Ramos (cell line): ENCODE measurements around the gene GPR176.

Experiments
- in situ Hi-C: fragments of 300-500 bp; cut with MboI; formaldehyde crosslinking; loops from one replicate; pipeline ENCODE4 v1.14.3; 2022; ENCODE audit warnings: low sequenced_read_pairs; ENCODE audit not compliant: unreplicated experiment

Gene GPR176

DNA sequence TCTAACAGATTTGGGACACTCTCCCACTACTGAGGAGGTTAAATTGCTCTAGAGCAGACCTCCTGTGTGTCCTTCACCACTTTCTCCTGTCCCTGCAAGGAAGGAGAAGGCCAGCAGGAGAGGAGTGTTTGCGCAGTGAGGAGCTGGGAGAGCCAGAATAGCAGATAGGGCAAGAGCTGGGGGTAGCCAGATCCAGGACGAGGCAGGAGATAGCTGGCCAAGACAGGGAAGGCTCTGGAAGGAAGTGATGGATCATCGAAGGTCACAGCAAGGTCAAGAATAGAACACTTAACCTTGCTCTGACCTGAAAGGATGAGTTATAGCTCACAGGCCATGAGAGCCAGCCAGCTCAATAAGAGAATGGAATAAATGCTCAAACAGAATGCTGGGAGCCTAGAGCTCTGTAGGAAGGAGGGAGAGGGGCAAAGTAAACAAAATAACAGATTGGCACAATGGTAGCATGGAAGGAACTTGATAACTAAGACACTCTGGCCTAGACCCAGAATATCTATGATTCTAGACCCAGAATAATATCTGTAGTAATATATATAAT is 99.9 kb downstream of the GPR176 start:
- in situ Hi-C loops: loop anchor here (25.0 kb wide), 1 partner anchor 192 kb away; no protein-coding TSS in a partner anchor

DNA sequence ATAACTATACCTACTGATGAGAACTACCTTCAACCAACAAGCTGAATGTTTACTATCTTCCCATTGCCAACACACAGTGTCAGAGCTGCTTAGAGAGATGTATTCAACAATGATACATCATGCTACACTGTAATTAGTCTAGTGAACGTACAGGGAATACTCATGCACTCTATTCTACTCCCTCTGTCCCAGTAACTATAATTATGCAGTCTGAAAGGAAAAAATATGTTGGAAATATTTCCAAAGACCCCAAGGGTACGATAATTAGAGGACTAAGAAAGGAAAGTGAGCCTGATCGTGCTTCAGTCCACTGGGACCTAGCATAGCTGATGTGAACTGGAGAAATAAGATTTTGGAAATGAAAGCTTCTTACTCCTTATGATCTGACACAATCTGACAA is 100.5 kb downstream of the GPR176 start:
- in situ Hi-C loops: loop anchor here (25.0 kb wide), 1 partner anchor 193 kb away; no protein-coding TSS in a partner anchor

DNA sequence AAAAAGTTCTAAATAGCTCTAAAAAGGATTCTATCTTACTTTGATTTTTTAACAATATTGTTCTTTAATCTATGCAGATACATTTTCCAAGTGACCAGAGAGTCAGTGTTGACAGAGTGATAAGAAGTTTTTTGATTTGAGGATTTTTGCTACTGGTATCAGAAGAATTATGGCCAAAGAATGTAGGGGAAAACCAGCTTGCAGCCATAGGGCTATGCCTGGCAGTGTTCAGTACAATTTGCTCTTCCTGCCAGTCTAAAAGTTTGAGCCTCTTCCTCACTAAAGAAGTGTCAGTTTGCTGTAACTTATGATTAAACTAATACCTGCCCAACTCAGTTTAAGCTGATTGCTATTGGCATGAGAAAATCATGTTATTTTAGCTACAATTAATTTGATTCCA is 102.2 kb downstream of the GPR176 start:
- in situ Hi-C loops: loop anchor here (25.0 kb wide), 1 partner anchor 194 kb away; no protein-coding TSS in a partner anchor

DNA sequence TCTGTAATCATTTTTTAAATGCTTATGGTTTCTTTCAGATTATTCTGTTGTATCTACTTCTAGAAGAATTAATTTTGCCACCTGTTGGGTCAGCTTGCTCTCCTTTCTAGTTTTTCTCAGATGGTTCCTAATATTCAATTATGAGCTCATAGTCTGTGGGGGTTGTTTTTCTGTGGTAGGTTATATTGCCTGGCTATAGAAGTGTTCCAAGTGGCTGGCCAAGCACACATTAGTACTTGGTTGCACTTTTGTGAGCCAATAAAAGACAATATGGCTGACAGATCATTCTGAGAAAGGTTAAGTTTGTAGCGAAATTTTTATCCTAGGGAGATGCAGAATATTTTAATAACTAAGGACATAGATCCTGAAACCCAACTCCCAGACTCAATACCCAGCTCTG is 105.6 kb downstream of the GPR176 start:
- in situ Hi-C loops: loop anchor here (25.0 kb wide), 1 partner anchor 198 kb away; no protein-coding TSS in a partner anchor

DNA sequence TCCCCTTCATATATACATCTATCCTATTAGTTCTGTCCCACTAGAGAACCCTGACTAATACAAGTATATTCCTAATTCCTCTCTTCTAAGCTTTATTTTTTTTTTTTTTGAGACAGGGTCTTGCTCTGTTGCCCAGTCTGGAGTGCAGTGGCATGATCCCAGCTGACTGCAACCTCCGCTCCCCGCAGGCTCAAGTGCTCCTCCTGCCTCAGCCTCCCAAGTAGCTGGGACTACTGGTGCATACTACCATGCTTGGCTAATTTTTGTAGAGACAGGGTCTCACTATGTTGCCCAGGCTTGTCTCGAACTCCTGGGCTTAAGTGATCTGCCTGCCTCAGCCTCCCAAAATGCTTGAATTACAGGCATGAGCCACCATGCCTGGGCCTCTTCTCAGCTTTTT is 107.4 kb downstream of the GPR176 start:
- in situ Hi-C loops: loop anchor here (25.0 kb wide), 1 partner anchor 200 kb away; no protein-coding TSS in a partner anchor

DNA sequence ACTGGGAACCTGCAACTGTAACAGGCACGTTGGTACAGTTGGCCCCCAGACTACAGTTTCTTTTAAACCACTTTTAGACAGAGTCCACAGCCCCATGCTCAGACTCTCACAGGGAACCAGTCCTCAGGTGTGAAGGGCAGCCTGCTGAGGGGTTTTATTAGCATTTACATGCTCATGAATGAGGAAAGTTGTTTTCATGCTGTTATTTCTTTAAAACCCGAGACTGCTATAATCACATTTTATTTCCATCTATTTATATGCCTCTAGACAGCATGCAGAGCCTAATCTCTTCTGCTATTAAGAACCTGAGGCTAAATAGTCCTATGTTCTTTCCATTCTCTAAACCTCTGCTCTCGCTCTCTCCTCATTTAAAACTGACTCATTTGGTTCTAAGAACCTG is 111.2 kb downstream of the GPR176 start:
- in situ Hi-C loops: loop anchor here (25.0 kb wide), 1 partner anchor 203 kb away; no protein-coding TSS in a partner anchor

DNA sequence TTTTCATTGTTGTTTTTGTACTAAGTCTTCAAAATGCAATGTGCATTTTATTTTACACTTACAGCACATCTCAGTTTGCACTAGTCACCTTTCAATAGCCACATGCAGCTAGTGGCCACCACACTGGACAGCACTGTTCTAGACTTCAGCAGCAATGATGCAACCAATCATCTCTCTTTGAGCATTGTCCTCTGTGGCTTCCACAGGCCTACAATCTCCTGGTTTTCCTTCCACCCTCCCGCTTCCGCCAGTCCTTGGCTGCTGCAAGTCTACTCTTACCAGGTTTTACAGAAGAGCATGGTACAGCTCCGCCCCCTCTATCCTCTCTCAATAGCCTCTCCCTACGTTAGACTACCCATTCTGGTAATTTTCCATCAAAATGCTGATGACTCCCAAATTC is 112.3 kb downstream of the GPR176 start:
- in situ Hi-C loops: loop anchor here (25.0 kb wide), 1 partner anchor 205 kb away; no protein-coding TSS in a partner anchor

DNA sequence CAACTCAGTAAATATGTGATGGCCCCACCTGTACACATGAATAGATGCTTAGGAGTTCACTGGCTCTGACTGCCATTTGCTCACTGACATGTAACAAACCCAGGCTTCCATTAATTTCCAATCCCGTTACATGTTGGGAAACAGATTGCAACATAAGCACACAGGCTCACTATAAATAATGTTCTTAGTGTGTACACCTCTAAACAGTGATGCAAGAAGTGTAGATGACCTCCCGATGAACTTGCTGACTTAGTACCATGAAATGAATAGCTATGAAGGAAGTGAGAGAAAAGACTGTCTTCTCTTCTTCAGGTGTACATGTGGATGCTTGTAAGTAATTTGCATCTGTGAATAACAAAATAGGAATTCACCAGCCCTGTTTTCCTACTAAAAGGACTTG is 116.0 kb downstream of the GPR176 start:
- in situ Hi-C loops: loop anchor here (25.0 kb wide), 1 partner anchor 208 kb away; no protein-coding TSS in a partner anchor

DNA sequence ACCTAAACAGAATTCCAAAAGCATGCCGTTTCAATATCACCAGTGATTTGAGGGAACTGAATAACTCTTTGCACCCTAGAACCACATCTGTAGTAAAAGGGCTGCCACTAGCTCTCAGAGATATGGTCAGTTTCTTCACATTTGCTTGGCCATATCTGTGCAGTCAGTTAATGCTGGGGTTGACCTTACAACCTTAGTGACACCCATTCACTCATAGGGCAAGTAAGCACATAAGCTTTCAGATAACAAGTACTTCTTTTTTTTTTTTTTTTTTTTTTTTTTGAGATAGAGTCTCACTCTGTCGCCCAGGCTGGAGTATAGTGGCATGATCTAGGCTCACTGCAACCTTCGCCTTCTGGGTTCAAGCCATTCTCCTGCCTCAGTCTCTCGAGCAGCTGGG is 117.0 kb downstream of the GPR176 start:
- in situ Hi-C loops: loop anchor here (25.0 kb wide), 1 partner anchor 209 kb away; no protein-coding TSS in a partner anchor

DNA sequence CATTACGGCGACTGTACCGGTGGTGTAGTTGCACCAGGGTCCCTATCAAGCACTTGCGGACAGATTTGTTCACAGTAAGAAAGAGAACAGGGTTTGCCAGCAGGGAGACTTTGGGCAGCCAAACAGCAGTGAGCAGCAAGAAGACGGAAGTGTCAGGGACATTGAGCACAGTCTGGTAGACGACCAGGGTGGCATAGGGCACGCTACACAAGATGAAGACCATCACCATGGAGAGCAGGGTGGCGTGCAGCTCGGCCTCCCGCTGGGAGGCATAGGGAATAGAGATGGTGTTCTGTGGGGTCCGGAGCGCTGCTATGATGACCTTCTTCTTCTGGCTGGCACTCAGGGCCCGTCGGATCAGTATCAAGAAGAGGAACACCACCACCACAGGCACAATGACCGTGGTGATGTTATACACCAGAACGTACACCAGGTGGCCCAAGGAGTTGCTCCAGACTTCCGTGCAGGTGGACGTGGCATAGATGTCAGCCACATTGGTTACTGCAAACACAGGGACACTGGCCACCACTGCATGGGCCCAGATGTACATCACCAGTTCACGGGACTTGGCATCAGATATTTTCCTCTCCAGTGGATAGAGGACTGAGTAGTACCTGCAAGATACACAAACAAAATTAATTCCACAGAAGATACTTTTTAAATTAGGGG is 118.3 kb downstream of the GPR176 start:
- in situ Hi-C loops: loop anchor here (25.0 kb wide), 1 partner anchor 211 kb away; no protein-coding TSS in a partner anchor

DNA sequence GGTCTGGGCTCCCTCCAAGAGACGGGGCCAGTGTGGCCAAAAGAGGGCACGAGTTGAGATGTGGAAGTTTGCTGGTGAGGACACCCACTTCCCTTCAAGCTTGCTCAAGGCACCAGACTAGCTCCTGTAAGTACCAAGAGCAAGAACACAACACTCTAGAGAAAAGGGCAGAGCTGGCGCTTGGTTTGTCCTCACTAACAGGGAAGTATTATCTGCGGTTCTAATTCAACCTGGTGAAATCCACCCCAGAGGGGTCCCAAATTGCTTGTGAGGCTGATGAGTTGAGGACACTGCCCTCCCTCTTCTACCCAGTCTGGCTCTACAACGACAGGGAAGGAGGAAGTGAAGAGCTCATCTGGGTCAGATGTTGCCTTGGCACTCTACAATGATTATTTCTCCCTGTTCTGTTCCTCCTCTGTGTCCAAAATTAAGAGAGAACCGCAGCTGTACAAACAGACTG is 120.5 kb downstream of the GPR176 start:
- in situ Hi-C loops: loop anchor here (25.0 kb wide), 1 partner anchor 213 kb away; no protein-coding TSS in a partner anchor

DNA sequence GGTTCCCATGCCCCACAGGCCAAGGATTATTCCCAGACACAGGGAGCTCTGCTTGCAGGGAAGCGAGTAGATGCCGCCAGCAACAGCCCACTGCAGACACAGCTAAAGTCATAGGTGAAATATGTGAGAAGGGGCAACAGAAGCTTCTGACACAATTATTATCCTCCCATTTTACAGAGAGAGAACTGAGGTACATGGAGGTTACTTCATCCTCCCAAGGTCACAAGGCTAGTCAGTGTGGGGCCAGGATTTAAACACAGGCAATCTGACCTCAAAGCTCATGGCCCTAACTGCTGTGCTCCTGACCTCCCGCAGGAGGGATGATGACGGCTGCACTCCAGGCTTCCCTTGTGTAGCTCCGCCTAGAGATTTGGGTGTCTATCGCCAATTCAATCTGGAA is 121.7 kb downstream of the GPR176 start:
- in situ Hi-C loops: no loop called here

DNA sequence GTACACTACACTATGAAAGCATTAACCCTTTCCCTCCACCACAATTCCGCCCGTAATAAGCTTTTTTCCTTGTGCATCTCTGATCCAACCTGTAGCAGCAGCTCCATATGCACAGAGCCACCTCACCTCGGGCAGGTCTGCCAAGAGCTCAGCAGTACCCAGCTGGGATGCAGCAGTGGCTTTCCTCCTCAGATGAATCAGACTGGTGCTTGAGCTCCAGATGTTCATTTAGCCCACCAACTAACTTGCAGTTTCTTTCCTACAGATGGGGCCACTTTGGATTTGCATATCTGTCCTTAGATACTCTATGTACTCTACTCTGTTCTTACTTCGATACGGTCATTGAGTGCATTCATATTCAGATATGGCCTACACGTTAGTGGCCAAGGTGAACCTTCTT is 122.7 kb downstream of the GPR176 start:
- in situ Hi-C loops: no loop called here

DNA sequence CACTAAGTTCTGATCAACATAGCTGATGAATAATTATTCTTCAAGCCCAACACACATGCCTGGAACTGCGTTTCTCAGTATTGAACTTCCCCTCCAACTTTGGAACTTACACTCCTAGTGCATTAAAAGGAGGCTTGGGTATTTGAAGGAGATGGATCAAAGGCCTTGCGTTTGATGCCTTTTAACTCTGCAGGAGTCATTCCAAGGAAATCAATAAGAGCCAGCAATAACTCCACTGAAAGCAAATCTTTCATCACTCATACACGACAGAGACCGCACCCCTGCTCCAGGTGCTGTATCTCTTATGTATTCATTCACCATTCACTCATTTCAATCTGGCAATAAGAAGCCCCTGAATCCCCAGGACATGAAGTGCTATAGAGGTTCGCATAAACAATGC is 123.5 kb downstream of the GPR176 start:
- in situ Hi-C loops: no loop called here

DNA sequence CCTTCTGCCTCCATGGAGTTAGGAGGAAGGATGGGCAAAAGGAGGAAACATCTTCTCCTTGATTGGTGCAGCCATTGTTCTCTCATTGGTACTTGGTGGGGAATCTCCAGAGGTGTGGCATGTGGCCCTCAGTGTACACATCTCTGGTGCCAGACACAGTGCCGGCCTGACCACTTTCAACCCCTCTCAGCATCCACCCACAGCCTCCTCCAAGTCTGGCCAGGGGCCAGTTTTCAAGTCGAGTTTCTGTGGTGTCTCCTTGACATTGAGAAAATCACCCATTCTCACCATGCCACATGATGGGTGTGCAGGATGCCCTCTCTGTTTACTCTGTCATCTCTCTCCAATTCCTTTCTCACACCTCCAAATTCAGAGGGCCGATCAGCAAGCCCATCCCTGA is 124.6 kb downstream of the GPR176 start:
- in situ Hi-C loops: no loop called here

DNA sequence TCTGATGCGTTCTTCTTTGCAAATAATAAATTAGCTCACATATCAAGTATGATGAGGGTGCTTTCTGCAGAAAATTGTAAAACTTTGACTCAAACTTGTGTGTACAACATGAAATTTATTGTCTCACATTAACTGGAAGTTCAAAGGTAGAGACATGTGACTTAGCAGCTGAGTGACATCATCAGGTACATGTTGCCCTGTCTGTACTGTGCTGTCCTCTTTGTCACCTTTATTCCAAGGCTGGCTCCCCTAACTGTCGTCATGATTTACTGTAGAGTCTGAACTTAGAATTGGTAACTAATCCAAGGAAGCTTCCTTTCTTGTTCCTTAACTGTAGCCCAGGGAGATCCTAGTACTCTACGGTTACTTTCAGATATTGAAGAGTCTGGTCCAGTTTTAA is 125.1 kb downstream of the GPR176 start:
- in situ Hi-C loops: no loop called here

DNA sequence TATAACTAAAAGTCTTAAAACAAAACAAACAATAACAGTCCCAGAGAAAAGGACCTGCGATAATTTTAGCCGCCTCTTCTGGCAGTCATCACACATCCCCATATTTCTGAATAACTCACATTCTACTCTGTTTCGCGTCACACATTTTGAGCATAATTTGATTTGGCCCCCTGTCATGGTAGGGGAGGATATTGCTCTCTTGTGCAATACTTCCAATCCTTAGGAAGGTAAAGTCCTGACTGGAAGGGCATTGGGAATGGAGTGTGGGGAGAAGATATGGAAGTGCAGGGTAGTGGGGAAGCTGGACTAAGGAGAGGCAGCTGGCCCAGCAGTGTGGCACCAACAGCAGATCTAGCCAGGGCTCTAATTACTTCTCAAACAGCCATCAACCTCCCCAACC is 126.1 kb downstream of the GPR176 start:
- in situ Hi-C loops: no loop called here

DNA sequence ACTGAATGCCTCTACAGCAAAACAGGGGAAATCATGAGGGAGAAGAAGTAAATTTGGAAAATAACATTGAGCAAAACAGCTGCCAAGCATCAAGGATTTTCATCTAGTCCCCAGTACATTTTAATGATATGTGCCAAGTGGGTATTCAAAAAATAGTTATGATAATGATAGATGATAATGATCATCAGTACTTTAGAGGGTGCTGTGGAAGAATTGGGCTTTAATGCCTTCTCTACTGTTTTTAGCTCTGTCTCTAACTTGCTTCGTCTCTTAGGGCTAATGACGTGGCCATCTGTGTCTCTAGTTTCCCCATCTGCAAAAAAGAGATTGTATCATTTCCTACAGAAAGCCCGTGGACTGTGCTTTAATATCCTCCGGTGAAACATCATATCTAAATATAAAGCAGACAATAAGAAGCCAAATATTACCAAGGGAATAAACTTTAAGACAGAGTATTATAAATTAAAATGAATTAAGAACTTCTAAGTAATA is 127.2 kb downstream of the GPR176 start:
- in situ Hi-C loops: no loop called here

DNA sequence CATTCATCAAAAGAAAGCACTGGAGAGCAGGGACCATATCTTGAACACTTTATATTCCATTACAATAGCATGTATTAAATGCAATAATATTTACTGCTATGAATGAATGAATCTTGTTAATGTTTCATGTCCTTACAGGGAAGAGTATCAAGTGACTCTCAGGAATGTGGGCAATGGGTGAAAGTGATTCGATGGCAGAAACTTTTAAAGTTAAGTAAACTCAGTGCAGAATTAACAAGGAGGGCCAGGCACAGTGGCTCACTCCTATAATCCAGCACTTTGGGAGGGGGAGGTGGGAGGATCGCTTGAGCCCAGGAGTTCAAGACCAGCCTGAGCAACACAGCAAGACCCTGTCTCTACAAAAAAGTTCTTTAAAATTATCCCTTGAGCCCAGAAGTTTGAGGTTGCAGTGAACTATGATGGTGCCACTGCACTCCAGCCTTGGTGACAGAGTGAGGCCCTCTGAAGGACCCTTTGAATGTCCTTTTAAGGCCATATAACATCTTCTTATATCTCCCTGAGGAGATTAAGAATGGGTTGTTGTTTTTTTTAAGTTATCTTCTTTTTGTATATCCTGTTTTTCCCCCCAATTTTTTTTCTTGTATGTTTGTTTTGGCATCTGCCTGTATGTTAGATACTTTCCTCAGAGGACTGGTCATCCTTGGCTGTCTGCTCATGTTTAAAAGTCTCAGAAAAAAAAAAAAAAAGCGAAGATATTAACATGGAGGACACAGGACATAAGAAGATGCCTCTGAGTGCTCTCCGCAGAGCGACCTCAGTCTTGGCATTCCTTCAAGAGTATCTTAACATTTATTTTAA is 127.8 kb downstream of the GPR176 start:
- in situ Hi-C loops: no loop called here

DNA sequence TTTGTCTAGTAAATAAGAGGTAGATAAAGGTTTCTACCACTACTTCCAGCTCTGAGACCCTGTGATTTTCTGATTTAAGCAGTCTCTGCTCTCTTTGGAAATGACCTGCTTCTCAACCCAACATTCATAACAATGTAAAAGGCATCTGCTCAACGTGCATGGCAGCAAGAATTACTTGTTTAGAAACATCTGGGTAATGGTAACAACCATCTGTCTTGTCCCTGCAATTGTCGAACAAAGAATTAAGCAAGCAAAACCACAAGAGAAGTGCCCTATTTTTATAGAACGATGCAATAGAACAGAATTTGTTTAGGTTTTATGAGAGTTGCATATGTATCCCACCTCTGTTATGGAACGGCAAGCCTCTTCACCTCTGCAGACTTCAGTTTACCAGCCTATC is 130.3 kb downstream of the GPR176 start:
- in situ Hi-C loops: loop anchor here (5.0 kb wide), 1 partner anchor 483 kb away; no protein-coding TSS in a partner anchor
